Neural progenitor cell (in vitro differentiated cells): ENCODE data around the gene ZCCHC3. TPM values are rescaled to one million over a fixed set of nuclear protein-coding genes. Genes with fewer than 3 reads are reported as not detected.

Experiments used
- DNase-seq: peaks from one replicate; pipeline ENCODE4 v3.0.0-alpha.2; 2016; ENCODE audit warnings: low spot score
- H2AFZ ChIP-seq: fragments of 200-600 bp; sonication (generic); replicated peaks from 2 replicates; pipeline ENCODE4 v1.6.1; 2016; ENCODE audit warnings: antibody characterized with exemption
- H3F3A ChIP-seq: fragments of 200-600 bp; sonication (generic); 2 replicates; pipeline ENCODE4 v1.6.1; 2016; ENCODE audit warnings: antibody characterized with exemption, low read depth
- H3K27ac ChIP-seq: fragments of 200-600 bp; sonication (generic); 2 replicates; pipeline ENCODE4 v1.5.1; 2016; ENCODE audit warnings: mild to moderate bottlenecking
- H3K27me3 ChIP-seq: fragments of 200-600 bp; sonication (generic); 2 replicates; pipeline ENCODE4 v1.6.1; 2016; ENCODE audit warnings: mild to moderate bottlenecking, moderate library complexity
- H3K36me3 ChIP-seq: fragments of 200-600 bp; sonication (generic); 2 replicates; pipeline ENCODE4 v1.5.1; 2016
- H3K4me1 ChIP-seq: fragments of 200-600 bp; sonication (generic); 2 replicates; pipeline ENCODE4 v1.6.1; 2016; ENCODE audit warnings: mixed run types
- H3K4me2 ChIP-seq: fragments of 200-600 bp; sonication (generic); 2 replicates; pipeline ENCODE4 v1.6.1; 2016
- H3K4me3 ChIP-seq: fragments of 200-600 bp; sonication (generic); 2 replicates; pipeline ENCODE4 v1.5.1; 2016
- H3K79me2 ChIP-seq: fragments of 200-600 bp; sonication (generic); 2 replicates; pipeline ENCODE4 v1.6.1; 2016; ENCODE audit warnings: low read depth
- H3K9ac ChIP-seq: fragments of 200-600 bp; sonication (generic); 2 replicates; pipeline ENCODE4 v1.6.1; 2016
- H3K9me3 ChIP-seq: fragments of 200-600 bp; sonication (generic); 2 replicates; pipeline ENCODE4 v1.5.1; 2016; ENCODE audit warnings: low read depth
- H4K20me1 ChIP-seq: fragments of 200-600 bp; sonication (generic); 2 replicates; pipeline ENCODE4 v1.6.1; 2016; ENCODE audit warnings: low read depth
- H3K27ac Mint-ChIP-seq: 3 replicates; pipeline ENCODE4 v1.8.0; 2021; ENCODE audit warnings: mixed read lengths
- H3K27me3 Mint-ChIP-seq: 2 replicates; pipeline ENCODE4 v1.8.0; 2022; ENCODE audit warnings: low read depth, mild to moderate bottlenecking, inconsistent platforms, moderate library complexity, mixed read lengths; ENCODE audit not compliant: insufficient read depth
- H3K36me3 Mint-ChIP-seq: 3 replicates; pipeline ENCODE4 v1.8.0; 2021; ENCODE audit warnings: mixed read lengths
- H3K4me1 Mint-ChIP-seq: 3 replicates; pipeline ENCODE4 v1.8.0; 2021; ENCODE audit warnings: mixed read lengths
- H3K4me3 Mint-ChIP-seq: 3 replicates; pipeline ENCODE4 v1.8.0; 2021; ENCODE audit warnings: mild to moderate bottlenecking, moderate library complexity, mixed read lengths
- H3K9me3 Mint-ChIP-seq: 3 replicates; pipeline ENCODE4 v1.8.0; 2020; ENCODE audit warnings: mixed read lengths
- EZH2 ChIP-seq: fragments of 200-600 bp; sonication (generic); IDR thresholded peaks from 2 replicates; pipeline ENCODE4 v1.6.1; 2017; ENCODE audit warnings: antibody characterized with exemption, mild to moderate bottlenecking, moderate library complexity
- EZH2phosphoT487 ChIP-seq: fragments of 200-600 bp; sonication (generic); IDR thresholded peaks from 2 replicates; pipeline ENCODE4 v1.6.1; 2017; ENCODE audit warnings: antibody characterized with exemption
- total RNA-seq: library from RNA; depleted of rRNA; stranded (reverse); fragments of >200 nt; gene quantifications from 2 replicates; pipeline ENCODE4 v1.2.3, GENCODE V29; 2015; ENCODE audit warnings: low replicate concordance
- TF ChIP-seq, protein P1 (sequence below): fragments of 200-600 bp; sonication (generic); IDR thresholded peaks from 2 replicates; pipeline ENCODE4 v1.5.1; 2017; ENCODE audit warnings: antibody characterized with exemption, mild to moderate bottlenecking

ZCCHC3 gene
- total RNA-seq, 1 donor from 2014 or later = 24.2 TPM

DNA sequence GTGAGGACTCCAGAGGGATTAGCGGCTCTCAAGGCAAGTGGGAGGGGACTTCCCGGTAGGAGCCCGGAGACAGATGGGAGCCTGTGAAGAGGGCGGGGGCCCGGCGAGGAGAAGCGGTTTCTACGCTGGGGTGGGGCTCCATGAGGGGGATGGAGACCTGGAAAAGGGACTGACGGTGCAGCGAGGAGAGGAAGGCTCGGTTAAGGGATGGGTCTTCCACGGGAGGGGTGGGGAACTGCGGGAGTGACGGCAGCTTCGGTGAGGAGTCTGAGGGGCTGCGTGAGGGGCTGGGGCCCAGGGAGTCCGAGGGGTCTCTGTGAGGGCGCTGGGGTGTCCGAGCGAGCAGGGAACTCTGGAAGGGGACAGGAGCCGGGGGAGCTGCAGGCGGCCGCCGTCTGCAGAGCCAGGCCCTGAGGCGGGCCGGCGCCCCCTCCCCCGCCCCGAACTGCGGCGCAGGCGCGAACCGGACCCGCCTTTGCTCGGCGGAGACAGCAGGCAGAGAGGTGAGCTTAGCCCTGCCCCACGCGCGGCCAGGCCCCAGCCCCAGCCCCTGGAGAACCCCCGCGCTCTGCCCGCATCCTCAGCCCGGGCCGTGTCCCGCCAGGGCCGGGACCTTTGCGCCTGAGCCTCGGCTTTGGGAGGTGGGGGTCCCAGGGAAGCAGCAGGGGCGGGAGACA, 49.4 kb downstream of the ZCCHC3 start, which contains the start of gene NRSN2:
Gene NRSN2, plus strand, starts transcription at position 472 of the 677 bp plus-strand sequence. CDS start 2,533 bp downstream, outside the sequence.
- Histone ChIP-seq H3K27me3 (no peaks in the 10 kb centered on the region), H3K79me2 (no peaks in the 10 kb centered on the region), H3K4me3 (peak within 1 kb of the TSS; percentile 79), H3F3A (peaks cover 32% of the 10 kb centered on the region), H3K9ac (no peak within 1 kb of the TSS), H3K9me3 (no peaks in the 10 kb centered on the region), H3K4me2 (peak within 1 kb of the TSS; percentile 78), H4K20me1 (peaks cover 7% of the 10 kb centered on the region), H3K4me1 (peaks cover 5% of the 10 kb centered on the region), H2AFZ (peak within 1 kb of the TSS; percentile 74), H3K36me3 (no peaks in the 10 kb centered on the region), H3K27ac (peak within 1 kb of the TSS; percentile 8)
- H3K36me3 Mint-ChIP-seq = peaks cover 13% of the 10 kb centered on the region
- peak; percentile 86 for DNase-seq
- TF ChIP-seq EZH2phosphoT487 (no peak), EZH2 (no peak)
- TF ChIP-seq, protein P1, sequence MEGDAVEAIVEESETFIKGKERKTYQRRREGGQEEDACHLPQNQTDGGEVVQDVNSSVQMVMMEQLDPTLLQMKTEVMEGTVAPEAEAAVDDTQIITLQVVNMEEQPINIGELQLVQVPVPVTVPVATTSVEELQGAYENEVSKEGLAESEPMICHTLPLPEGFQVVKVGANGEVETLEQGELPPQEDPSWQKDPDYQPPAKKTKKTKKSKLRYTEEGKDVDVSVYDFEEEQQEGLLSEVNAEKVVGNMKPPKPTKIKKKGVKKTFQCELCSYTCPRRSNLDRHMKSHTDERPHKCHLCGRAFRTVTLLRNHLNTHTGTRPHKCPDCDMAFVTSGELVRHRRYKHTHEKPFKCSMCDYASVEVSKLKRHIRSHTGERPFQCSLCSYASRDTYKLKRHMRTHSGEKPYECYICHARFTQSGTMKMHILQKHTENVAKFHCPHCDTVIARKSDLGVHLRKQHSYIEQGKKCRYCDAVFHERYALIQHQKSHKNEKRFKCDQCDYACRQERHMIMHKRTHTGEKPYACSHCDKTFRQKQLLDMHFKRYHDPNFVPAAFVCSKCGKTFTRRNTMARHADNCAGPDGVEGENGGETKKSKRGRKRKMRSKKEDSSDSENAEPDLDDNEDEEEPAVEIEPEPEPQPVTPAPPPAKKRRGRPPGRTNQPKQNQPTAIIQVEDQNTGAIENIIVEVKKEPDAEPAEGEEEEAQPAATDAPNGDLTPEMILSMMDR = no peak
- no peaks in the 10 kb centered on the region for H3K9me3 Mint-ChIP-seq
- peaks cover 16% of the 10 kb centered on the region for H3K4me1 Mint-ChIP-seq
- H3K27ac Mint-ChIP-seq = peak within 1 kb of the TSS; percentile 95
- H3K4me3 Mint-ChIP-seq = peak within 1 kb of the TSS; percentile 96
- no peaks in the 10 kb centered on the region for H3K27me3 Mint-ChIP-seq

DNA sequence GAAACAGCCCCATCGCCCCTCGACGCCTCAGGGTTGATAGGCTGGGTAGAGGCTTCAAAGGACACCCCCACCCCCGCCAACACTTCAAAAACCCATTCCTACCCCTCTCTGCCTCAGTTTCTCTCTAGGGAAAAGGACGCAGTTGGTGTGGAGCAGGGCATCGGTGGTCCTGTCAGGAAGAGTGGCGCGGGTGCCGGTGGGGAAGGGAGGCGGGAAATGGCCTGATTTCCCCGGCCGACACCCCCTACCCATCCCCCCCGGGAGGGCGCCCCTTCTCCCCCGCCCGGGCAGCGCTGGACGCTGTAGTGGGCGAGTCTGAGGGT, 49.9 kb downstream of the ZCCHC3 start:
- Histone ChIP-seq H3F3A (peaks cover 32% of the 10 kb centered on the region), H3K79me2 (no peaks in the 10 kb centered on the region), H3K9ac (no peak overlapping the region), H3K4me2 (peak overlapping the region; percentile 78), H3K4me3 (peak overlapping the region; percentile 79), H3K27ac (no peak overlapping the region), H3K4me1 (peaks cover 5% of the 10 kb centered on the region), H4K20me1 (peaks cover 7% of the 10 kb centered on the region), H3K36me3 (no peaks in the 10 kb centered on the region), H3K9me3 (no peaks in the 10 kb centered on the region), H2AFZ (peak overlapping the region; percentile 74), H3K27me3 (no peaks in the 10 kb centered on the region)
- H3K4me3 Mint-ChIP-seq = peak overlapping the region; percentile 89
- H3K36me3 Mint-ChIP-seq = peaks cover 12% of the 10 kb centered on the region
- H3K9me3 Mint-ChIP-seq = no peaks in the 10 kb centered on the region
- H3K4me1 Mint-ChIP-seq = peaks cover 16% of the 10 kb centered on the region
- H3K27ac Mint-ChIP-seq = no peak overlapping the region
- TF ChIP-seq, protein P1 = no peak
- TF ChIP-seq EZH2phosphoT487 = no peak
- DNase-seq = peak; percentile 20
- H3K27me3 Mint-ChIP-seq = no peaks in the 10 kb centered on the region

DNA sequence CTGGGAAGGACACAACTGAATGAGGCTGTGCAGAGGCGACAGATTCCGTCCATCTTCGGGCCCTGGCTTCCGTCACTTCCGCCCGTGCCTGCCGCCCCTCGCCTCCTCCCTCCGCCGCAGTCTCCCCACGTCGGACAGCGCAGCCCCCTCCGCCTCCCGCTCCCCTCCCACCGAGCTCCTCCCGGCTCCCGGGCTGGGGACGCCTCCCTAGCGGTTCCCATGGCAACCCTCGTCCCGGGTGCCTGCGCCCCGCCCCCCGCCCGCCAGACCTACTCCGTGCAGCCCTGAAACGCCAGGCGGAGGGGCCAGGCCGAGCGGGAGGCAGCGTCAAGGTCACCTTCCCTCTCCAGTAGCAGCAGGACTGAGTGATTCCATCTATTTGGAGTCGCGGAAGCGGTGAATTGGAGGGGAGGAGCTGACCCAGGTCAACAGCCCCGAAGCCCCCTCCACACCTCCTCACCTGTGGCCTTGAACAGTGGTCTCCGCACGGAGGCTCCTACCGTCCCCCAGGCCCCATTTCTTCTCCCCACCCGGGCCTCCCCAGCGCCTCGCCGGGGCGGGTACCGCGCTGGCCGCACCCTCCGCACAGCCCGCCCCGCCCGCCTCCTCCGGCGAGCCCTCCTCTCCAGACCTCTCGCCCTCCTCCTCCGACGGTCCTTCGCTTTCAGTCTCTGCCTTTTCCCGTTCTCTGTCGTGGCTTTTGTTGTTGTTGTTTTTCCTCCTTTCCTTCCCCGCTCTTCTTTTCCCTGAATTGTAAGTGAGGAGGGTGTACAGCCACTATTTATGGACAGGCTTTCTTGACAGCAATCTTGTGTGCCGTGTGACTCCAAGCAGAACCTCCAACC, 50.5 kb downstream of the ZCCHC3 start:
- DNase-seq = peak; percentile 98
- TF ChIP-seq EZH2phosphoT487 (no peak), EZH2 (no peak)
- TF ChIP-seq, protein P1 = no peak
- H3K4me3 Mint-ChIP-seq = peak overlapping the region; percentile 89
- H3K27ac Mint-ChIP-seq = peak overlapping the region; percentile 34
- Histone ChIP-seq H3K79me2 (no peaks in the 10 kb centered on the region), H4K20me1 (peaks cover 7% of the 10 kb centered on the region), H3K4me1 (peaks cover 5% of the 10 kb centered on the region), H3K4me3 (peak overlapping the region; percentile 79), H2AFZ (peak overlapping the region; percentile 74), H3K27me3 (no peaks in the 10 kb centered on the region), H3K9ac (no peak overlapping the region), H3K4me2 (peak overlapping the region; percentile 78), H3F3A (peaks cover 32% of the 10 kb centered on the region), H3K27ac (no peak overlapping the region), H3K36me3 (no peaks in the 10 kb centered on the region), H3K9me3 (no peaks in the 10 kb centered on the region)
- H3K4me1 Mint-ChIP-seq = peaks cover 16% of the 10 kb centered on the region
- H3K9me3 Mint-ChIP-seq = no peaks in the 10 kb centered on the region
- H3K36me3 Mint-ChIP-seq = peaks cover 12% of the 10 kb centered on the region
- H3K27me3 Mint-ChIP-seq = no peaks in the 10 kb centered on the region
